ENCODE results near the gene COX19. TPM values are rescaled to one million over a fixed set of nuclear protein-coding genes. Genes with fewer than 3 reads are reported as not detected.

Gene COX19
- total RNA-seq, 1 experiment from 2014 or later = 28.9 TPM

- Histone ChIP-seq H4K20me1 (ENCODE audit: insufficient read depth) (no peaks in the 10 kb centered on the region), H3K9me2 (ENCODE audit: insufficient read depth) (no peaks in the 10 kb centered on the region), H3K27me3 (ENCODE audit: insufficient read depth, low read depth) (no peaks in the 10 kb centered on the region), H3K9me3 (ENCODE audit: insufficient read depth, low read depth) (no peaks in the 10 kb centered on the region), H2AFZ (no peak overlapping the region), H3K79me2 (ENCODE audit: low read depth) (no peaks in the 10 kb centered on the region), H3K4me1 (replicated peaks; ENCODE audit: insufficient read depth) (no peaks in the 10 kb centered on the region), H3K36me3 (ENCODE audit: low read depth) (no peaks in the 10 kb centered on the region), H3K27ac (no peak overlapping the region), H3F3A (ENCODE audit: insufficient read depth, low read depth) (no peaks in the 10 kb centered on the region), H3K4me3 (no peak overlapping the region), H3K4me2 (no peak overlapping the region)
- intact Hi-C loops (cut with micrococcal nuclease; ENCODE audit: unreplicated experiment) = no loop called here
- CTCF ChIA-PET = no interaction called here
- TF ChIP-seq EZH2 (IDR thresholded peaks at IDR 0.05; ENCODE audit: low read depth) (no peak), CTCF (conservative IDR thresholded peaks at IDR 0.05) (no peak)
- DNase-seq = no peak
- BruUV-seq (replicated peaks) = no TSS peak
- POLR2A ChIA-PET (ENCODE audit: unreplicated experiment) = no interaction called here
Measured at GRCh38 chr7:921071-921461, 54.3 kb downstream of the COX19 start.

GRCh38 chr7:920351-921070 lies 54.8 kb downstream of the COX19 start:
- CTCF ChIA-PET = no interaction called here
- H3F3A ChIP-seq (ENCODE audit: insufficient read depth, low read depth) = no peaks in the 10 kb centered on the region
- DNase-seq = peak in 1 of 2 experiments; percentile 3
- H4K20me1 ChIP-seq (ENCODE audit: insufficient read depth) = no peaks in the 10 kb centered on the region
- no peaks in the 10 kb centered on the region for H3K9me2 ChIP-seq (ENCODE audit: insufficient read depth)
- BruUV-seq (replicated peaks) = no TSS peak
- H3K4me3 ChIP-seq = no peak overlapping the region
- no peak overlapping the region for H3K27ac ChIP-seq
- no peaks in the 10 kb centered on the region for H3K36me3 ChIP-seq (ENCODE audit: low read depth)
- no peak for TF ChIP-seq CTCF (conservative IDR thresholded peaks at IDR 0.05)
- H3K9me3 ChIP-seq (ENCODE audit: insufficient read depth, low read depth) = no peaks in the 10 kb centered on the region
- no peak overlapping the region for H2AFZ ChIP-seq
- POLR2A ChIA-PET (ENCODE audit: unreplicated experiment) = interaction anchor here (0.6 kb wide), 1 partner anchor 30 kb away, joined by 28 read pairs; no protein-coding TSS in a partner anchor
- H3K4me1 ChIP-seq (replicated peaks; ENCODE audit: insufficient read depth) = no peaks in the 10 kb centered on the region
- no peak overlapping the region for H3K4me2 ChIP-seq
- H3K27me3 ChIP-seq (ENCODE audit: insufficient read depth, low read depth) = no peaks in the 10 kb centered on the region
- no peaks in the 10 kb centered on the region for H3K79me2 ChIP-seq (ENCODE audit: low read depth)
- intact Hi-C loops (cut with micrococcal nuclease; ENCODE audit: unreplicated experiment) = no loop called here

GRCh38 chr7:919924-920341 lies 55.4 kb downstream of the COX19 start:
- Histone ChIP-seq H4K20me1 (ENCODE audit: insufficient read depth) (no peaks in the 10 kb centered on the region), H3K4me3 (no peak overlapping the region), H2AFZ (no peak overlapping the region), H3K4me1 (replicated peaks; ENCODE audit: insufficient read depth) (no peaks in the 10 kb centered on the region), H3K27ac (no peak overlapping the region), H3K4me2 (no peak overlapping the region), H3K36me3 (ENCODE audit: low read depth) (no peaks in the 10 kb centered on the region), H3K9me2 (ENCODE audit: insufficient read depth) (no peaks in the 10 kb centered on the region), H3K27me3 (ENCODE audit: insufficient read depth, low read depth) (no peaks in the 10 kb centered on the region), H3F3A (ENCODE audit: insufficient read depth, low read depth) (no peaks in the 10 kb centered on the region), H3K79me2 (ENCODE audit: low read depth) (no peaks in the 10 kb centered on the region), H3K9me3 (ENCODE audit: insufficient read depth, low read depth) (no peaks in the 10 kb centered on the region)
- ChIA-PET CTCF (no interaction called here), POLR2A (ENCODE audit: unreplicated experiment) (interaction anchor here (0.6 kb wide), 1 partner anchor 30 kb away, joined by 28 read pairs; no protein-coding TSS in a partner anchor)
- intact Hi-C loops (cut with micrococcal nuclease; ENCODE audit: unreplicated experiment) = no loop called here
- BruUV-seq (replicated peaks) = no TSS peak
- TF ChIP-seq EZH2 (IDR thresholded peaks at IDR 0.05; ENCODE audit: low read depth) = no peak
- TF ChIP-seq CTCF (conservative IDR thresholded peaks at IDR 0.05) = no peak
- DNase-seq = peak in 1 of 2 experiments; percentile 0
